ENCODE measurements around the gene SDK1. TPM values are rescaled to one million over a fixed set of nuclear protein-coding genes. Genes with fewer than 3 reads are reported as not detected.

SDK1 gene
- total RNA-seq, 1 donor from 2014 or later: 16.7 TPM

DNA sequence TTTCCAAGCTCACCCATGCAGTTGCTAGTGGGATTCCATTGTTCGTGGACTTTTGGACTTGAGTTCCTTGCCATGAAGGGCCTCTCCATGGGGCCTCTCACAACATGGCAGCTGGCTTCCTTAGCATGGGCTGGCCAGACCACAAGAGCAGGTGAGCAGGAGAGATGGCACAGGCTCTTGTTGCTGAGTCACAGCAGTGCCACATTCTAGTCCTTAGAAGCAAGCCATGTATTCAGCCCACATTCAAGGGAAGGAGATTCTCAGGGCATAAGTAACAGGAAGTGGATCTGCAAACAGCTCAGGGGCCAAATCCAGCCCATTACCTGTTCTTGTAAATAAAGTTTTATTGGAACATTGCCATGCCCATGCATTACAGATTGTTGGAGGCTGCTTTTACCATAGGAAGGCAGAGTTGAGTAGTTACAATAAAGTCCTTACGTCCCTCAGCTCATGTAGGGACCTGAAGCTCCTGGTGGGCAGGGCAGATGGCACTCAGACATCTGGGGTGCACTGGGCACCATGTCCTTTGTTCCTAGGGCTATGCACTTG is 899.6 kb downstream of the SDK1 start:
- no peaks in the 10 kb centered on the region for H3K9me3 ChIP-seq
- no peaks in the 10 kb centered on the region for H3K27me3 ChIP-seq
- intact Hi-C loops (cut with DNase I): no loop called here
- no peak overlapping the region for H3K4me3 ChIP-seq
- no peak for TF ChIP-seq POLR2AphosphoS5 (IDR thresholded peaks at IDR 0.05; ENCODE audit: insufficient read depth in 1 of 2, low read depth in 1 of 2)
- TF ChIP-seq POLR2A (IDR thresholded peaks at IDR 0.05): no peak
- TF ChIP-seq CTCF (IDR thresholded peaks at IDR 0.05): no peak
- no peak for DNase-seq (ENCODE audit: extremely low spot score in 2 of 2)
- no peak overlapping the region for H3K27ac ChIP-seq
- peaks cover 6% of the 10 kb centered on the region for H3K4me1 ChIP-seq
- H3K36me3 ChIP-seq: no peaks in the 10 kb centered on the region

DNA sequence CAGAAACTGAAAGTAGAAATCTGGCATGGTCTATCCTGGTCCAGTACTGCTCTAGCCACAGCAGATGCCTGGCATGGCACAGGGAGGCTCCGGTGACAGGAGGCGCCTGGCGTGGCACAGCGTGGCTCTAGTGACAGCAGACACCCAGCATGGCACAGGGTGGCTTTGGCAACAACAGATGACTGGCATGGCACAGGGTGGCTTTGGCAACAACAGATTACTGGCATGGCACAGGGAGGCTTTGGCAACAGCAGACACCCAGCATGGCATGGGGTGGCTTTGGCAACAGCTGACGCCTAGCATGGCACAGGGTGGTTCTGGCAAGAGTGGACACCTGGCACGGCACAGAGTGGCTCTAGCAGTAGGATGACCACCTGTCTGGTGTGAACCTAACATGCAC is 900.5 kb downstream of the SDK1 start:
- Histone ChIP-seq H3K9me3 (no peaks in the 10 kb centered on the region), H3K27me3 (no peaks in the 10 kb centered on the region), H3K27ac (no peak overlapping the region), H3K4me1 (no peaks in the 10 kb centered on the region), H3K36me3 (no peaks in the 10 kb centered on the region), H3K4me3 (no peak overlapping the region)
- TF ChIP-seq POLR2AphosphoS5 (IDR thresholded peaks at IDR 0.05; ENCODE audit: insufficient read depth in 1 of 2, low read depth in 1 of 2) (no peak), POLR2A (IDR thresholded peaks at IDR 0.05) (no peak), CTCF (IDR thresholded peaks at IDR 0.05) (no peak)
- intact Hi-C loops (cut with DNase I): no loop called here
- DNase-seq (ENCODE audit: extremely low spot score in 2 of 2): no peak

DNA sequence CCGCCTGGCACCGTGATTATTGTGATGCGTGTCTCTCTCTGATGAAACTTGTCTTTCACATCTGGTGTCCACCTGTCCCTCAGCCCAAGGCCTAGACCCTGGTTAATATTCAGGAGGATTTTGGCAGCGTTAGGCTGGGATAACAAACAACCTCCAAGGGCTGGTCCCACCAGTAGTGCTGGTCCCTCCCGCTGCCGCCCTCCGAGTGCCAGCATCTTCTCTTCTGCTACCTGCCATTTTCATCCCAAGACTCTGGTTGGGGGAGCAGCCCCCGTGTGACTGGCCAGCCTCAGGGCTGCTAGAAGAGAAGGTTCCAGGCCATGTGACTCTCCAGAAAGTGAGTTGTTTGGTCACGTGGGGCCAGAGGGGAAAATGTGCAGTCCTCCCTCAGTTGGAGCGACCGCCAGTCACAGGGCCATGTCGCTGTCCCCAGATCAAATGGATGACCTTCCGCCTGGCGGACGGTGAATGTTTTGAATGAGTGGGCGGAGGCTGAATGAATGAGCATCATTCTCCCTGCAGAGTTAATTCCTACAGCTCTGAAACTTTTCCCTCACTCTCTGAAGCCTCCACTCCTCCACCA is 901.2 kb downstream of the SDK1 start:
- DNase-seq (ENCODE audit: extremely low spot score in 2 of 2): no peak
- H3K4me1 ChIP-seq: no peaks in the 10 kb centered on the region
- H3K27ac ChIP-seq: no peak overlapping the region
- TF ChIP-seq CTCF (IDR thresholded peaks at IDR 0.05): no peak
- TF ChIP-seq POLR2A (IDR thresholded peaks at IDR 0.05): no peak
- TF ChIP-seq POLR2AphosphoS5 (IDR thresholded peaks at IDR 0.05; ENCODE audit: insufficient read depth in 1 of 2, low read depth in 1 of 2): no peak
- no peak overlapping the region for H3K4me3 ChIP-seq
- no peaks in the 10 kb centered on the region for H3K9me3 ChIP-seq
- no peaks in the 10 kb centered on the region for H3K36me3 ChIP-seq
- intact Hi-C loops (cut with DNase I): no loop called here
- no peaks in the 10 kb centered on the region for H3K27me3 ChIP-seq

GRCh38 chr7:4202954-4203353 is 901.9 kb downstream of the SDK1 start:
- no peaks in the 10 kb centered on the region for H3K9me3 ChIP-seq
- DNase-seq (ENCODE audit: extremely low spot score in 2 of 2): no peak
- intact Hi-C loops (cut with DNase I): no loop called here
- H3K36me3 ChIP-seq: no peaks in the 10 kb centered on the region
- no peaks in the 10 kb centered on the region for H3K27me3 ChIP-seq
- H3K4me1 ChIP-seq: no peaks in the 10 kb centered on the region
- TF ChIP-seq POLR2A (IDR thresholded peaks at IDR 0.05): no peak
- TF ChIP-seq CTCF (IDR thresholded peaks at IDR 0.05): no peak
- TF ChIP-seq POLR2AphosphoS5 (IDR thresholded peaks at IDR 0.05; ENCODE audit: insufficient read depth in 1 of 2, low read depth in 1 of 2): no peak
- H3K4me3 ChIP-seq: no peak overlapping the region
- H3K27ac ChIP-seq: no peak overlapping the region

Measured in vagina (tissue), 2 donors.